Stimulated activated naive CD8-positive, alpha-beta T cell treated with anti-CD3 and anti-CD28 coated beads, Interleukin-15, amount 100 ng/mL, for 72 hours (primary cell): Measurements from ENCODE around the gene RPN1.
A peak's percentile ranks its signal among the peaks of the same experiment; 100 is the strongest.
"Not testable (repeated sequence)": the region's sequence is repeated elsewhere in the genome, so short reads cannot be mapped to it uniquely, and the experiment has no call there.

Experiments used
- ATAC-seq: fragments of 150-1000 bp; cut with Tn5 transposase; 2 replicates; pipeline ENCODE4 v1.10.0; 2021; ENCODE audit warnings: mild to moderate bottlenecking, moderate library complexity
- DNase-seq, 2 donors: peaks; one replicate each; pipeline ENCODE4 v3.0.0; 2021 to 2022
- H3K27ac Mint-ChIP-seq, 2 donors: one replicate each; pipeline ENCODE4 v1.8.0; 2022; ENCODE audit warnings: mild to moderate bottlenecking in 2 of 2, mixed read lengths in 2 of 2, moderate library complexity in 2 of 2
- H3K27me3 Mint-ChIP-seq: one replicate; pipeline ENCODE4 v1.8.0; 2022; ENCODE audit warnings: mixed read lengths
- H3K4me1 Mint-ChIP-seq: one replicate; pipeline ENCODE4 v1.8.0; 2022; ENCODE audit warnings: mild to moderate bottlenecking, mixed read lengths
- H3K4me3 Mint-ChIP-seq, 2 donors: one replicate each; pipeline ENCODE4 v1.8.0; 2022; ENCODE audit warnings: mild to moderate bottlenecking in 2 of 2, mixed read lengths in 2 of 2, moderate library complexity in 1 of 2
- H3K9me3 Mint-ChIP-seq, 2 donors: one replicate each; pipeline ENCODE4 v1.8.0; 2022; ENCODE audit warnings: mixed read lengths in 2 of 2

Gene RPN1

GRCh38 chr3:128603811-128604775, 46.5 kb downstream of the RPN1 start:
- ATAC-seq: no peak
- Mint-ChIP-seq H3K4me1 (no peaks in the 10 kb centered on the region), H3K4me3 (no peak overlapping the region), H3K27ac (no peak overlapping the region), H3K9me3 (no peaks in the 10 kb centered on the region), H3K27me3 (peaks cover 16% of the 10 kb centered on the region)
- DNase-seq: no peak

GRCh38 chr3:128603313-128603712, 47.3 kb downstream of the RPN1 start:
- DNase-seq (no peak), ATAC-seq (no peak)
- H3K9me3 Mint-ChIP-seq: no peaks in the 10 kb centered on the region
- H3K4me3 Mint-ChIP-seq: no peak overlapping the region
- no peaks in the 10 kb centered on the region for H3K4me1 Mint-ChIP-seq
- no peak overlapping the region for H3K27ac Mint-ChIP-seq
- peaks cover 16% of the 10 kb centered on the region for H3K27me3 Mint-ChIP-seq

GRCh38 chr3:128598884-128599664, 51.5 kb downstream of the RPN1 start:
- Mint-ChIP-seq H3K4me1 (peaks cover 15% of the 10 kb centered on the region), H3K27me3 (no peaks in the 10 kb centered on the region), H3K9me3 (no peaks in the 10 kb centered on the region), H3K4me3 (no peak overlapping the region), H3K27ac (no peak overlapping the region)
- DNase-seq (no peak), ATAC-seq (no peak)

GRCh38 chr3:128597900-128598299, 52.7 kb downstream of the RPN1 start:
- Mint-ChIP-seq H3K9me3 (no peaks in the 10 kb centered on the region), H3K27ac (no peak overlapping the region), H3K4me1 (peaks cover 15% of the 10 kb centered on the region), H3K4me3 (no peak overlapping the region), H3K27me3 (no peaks in the 10 kb centered on the region)
- ATAC-seq (no peak), DNase-seq (no peak)

GRCh38 chr3:128592864-128593263, 57.8 kb downstream of the RPN1 start:
- no peak for ATAC-seq
- no peaks in the 10 kb centered on the region for H3K27me3 Mint-ChIP-seq
- H3K4me3 Mint-ChIP-seq: no peak overlapping the region
- no peaks in the 10 kb centered on the region for H3K9me3 Mint-ChIP-seq
- no peak for DNase-seq
- H3K4me1 Mint-ChIP-seq: peaks cover 21% of the 10 kb centered on the region
- no peak overlapping the region for H3K27ac Mint-ChIP-seq

- ATAC-seq (peak; percentile 77), DNase-seq (no peak)
- no peaks in the 10 kb centered on the region for H3K9me3 Mint-ChIP-seq
- peak overlapping the region in 1 of 2 donors; percentile 26 for H3K27ac Mint-ChIP-seq
- H3K4me1 Mint-ChIP-seq: peaks cover 21% of the 10 kb centered on the region
- H3K4me3 Mint-ChIP-seq: no peak overlapping the region
- no peaks in the 10 kb centered on the region for H3K27me3 Mint-ChIP-seq
Observed at GRCh38 chr3:128591738-128592426, 58.7 kb downstream of the RPN1 start.

GRCh38 chr3:128590948-128591347, 59.7 kb downstream of the RPN1 start:
- H3K4me1 Mint-ChIP-seq: peaks cover 22% of the 10 kb centered on the region
- peaks cover 3% of the 10 kb centered on the region for H3K27me3 Mint-ChIP-seq
- no peak overlapping the region for H3K4me3 Mint-ChIP-seq
- H3K9me3 Mint-ChIP-seq: no peaks in the 10 kb centered on the region
- no peak overlapping the region for H3K27ac Mint-ChIP-seq
- no peak for ATAC-seq
- DNase-seq: no peak

GRCh38 chr3:128589985-128590384, 60.6 kb downstream of the RPN1 start:
- peaks cover 24% of the 10 kb centered on the region for H3K4me1 Mint-ChIP-seq
- not testable (repeated sequence) for H3K27ac Mint-ChIP-seq, ATAC-seq, DNase-seq, H3K27me3 Mint-ChIP-seq, H3K9me3 Mint-ChIP-seq, H3K4me3 Mint-ChIP-seq

GRCh38 chr3:128588147-128588546, 62.5 kb downstream of the RPN1 start:
- ATAC-seq: no peak
- Mint-ChIP-seq H3K9me3 (no peaks in the 10 kb centered on the region), H3K27ac (peak overlapping the region in 1 of 2 donors; percentile 90), H3K4me1 (peaks cover 26% of the 10 kb centered on the region), H3K4me3 (no peak overlapping the region), H3K27me3 (peaks cover 14% of the 10 kb centered on the region)
- no peak for DNase-seq

- peaks cover 17% of the 10 kb centered on the region for H3K27me3 Mint-ChIP-seq
- no peak overlapping the region for H3K27ac Mint-ChIP-seq
- peaks cover 26% of the 10 kb centered on the region for H3K4me1 Mint-ChIP-seq
- DNase-seq (no peak), ATAC-seq (no peak)
- H3K9me3 Mint-ChIP-seq: no peaks in the 10 kb centered on the region
- H3K4me3 Mint-ChIP-seq: no peak overlapping the region
Observed at GRCh38 chr3:128587391-128587790, 63.2 kb downstream of the RPN1 start.

- not testable (repeated sequence) for DNase-seq, H3K4me3 Mint-ChIP-seq, H3K27ac Mint-ChIP-seq, ATAC-seq, H3K9me3 Mint-ChIP-seq
- Mint-ChIP-seq H3K4me1 (peaks cover 26% of the 10 kb centered on the region), H3K27me3 (peaks cover 17% of the 10 kb centered on the region)
Observed at GRCh38 chr3:128586932-128587331, 63.7 kb downstream of the RPN1 start.

GRCh38 chr3:128586391-128586790, 64.2 kb downstream of the RPN1 start:
- Mint-ChIP-seq H3K4me1 (peaks cover 26% of the 10 kb centered on the region), H3K27ac (peak overlapping the region in 1 of 2 donors; percentile 75), H3K27me3 (peaks cover 17% of the 10 kb centered on the region)
- H3K9me3 Mint-ChIP-seq, H3K4me3 Mint-ChIP-seq, DNase-seq, ATAC-seq: not testable (repeated sequence)

GRCh38 chr3:128585974-128586373, 64.6 kb downstream of the RPN1 start:
- ATAC-seq: no peak
- Mint-ChIP-seq H3K4me3 (no peak overlapping the region), H3K27ac (peak overlapping the region; percentile 55 to 75), H3K27me3 (peaks cover 17% of the 10 kb centered on the region), H3K4me1 (peaks cover 26% of the 10 kb centered on the region), H3K9me3 (no peaks in the 10 kb centered on the region)
- no peak for DNase-seq

- no peaks in the 10 kb centered on the region for H3K9me3 Mint-ChIP-seq
- H3K4me3 Mint-ChIP-seq: no peak overlapping the region
- ATAC-seq: no peak
- peaks cover 26% of the 10 kb centered on the region for H3K4me1 Mint-ChIP-seq
- DNase-seq: no peak
- peaks cover 17% of the 10 kb centered on the region for H3K27me3 Mint-ChIP-seq
- H3K27ac Mint-ChIP-seq: peak overlapping the region in 1 of 2 donors; percentile 57
Observed at GRCh38 chr3:128585189-128585588, 65.4 kb downstream of the RPN1 start.

- Mint-ChIP-seq H3K27me3 (peaks cover 17% of the 10 kb centered on the region), H3K4me3 (no peak overlapping the region), H3K9me3 (no peaks in the 10 kb centered on the region), H3K27ac (peak overlapping the region in 1 of 2 donors; percentile 57), H3K4me1 (peaks cover 26% of the 10 kb centered on the region)
- DNase-seq (peak; percentile 46 to 67), ATAC-seq (peak; percentile 99)
Observed at GRCh38 chr3:128584412-128585020, 66.1 kb downstream of the RPN1 start.
